SK-N-SH (cell line): Measurements from ENCODE around the gene ZFHX3. TPM values are rescaled to one million over a fixed set of nuclear protein-coding genes. Genes with fewer than 3 reads are reported as not detected.

Source experiments
- CTCF ChIA-PET: fragments of 300-600, 350-600 bp; formaldehyde crosslinking; extraction: SDS; loops from one replicate; lab custom pipeline; 2021; lab: Yijun Ruan, JAX
- POLR2A ChIA-PET: fragments of 350-600 bp; sonication (Branson Sonifier 250); formaldehyde crosslinking; extraction: SDS; loops from one replicate; lab custom pipeline; 2020; ENCODE audit warnings: antibody characterized with exemption, inconsistent platforms; lab: Yijun Ruan, JAX
- DNase-seq: peaks from one replicate; pipeline ENCODE4 v3.0.0; 2012
- H2AFZ ChIP-seq: fragments of 200-600 bp; sonication (generic); 2 replicates; pipeline ENCODE4 v1.8.1; 2016; ENCODE audit warnings: antibody characterized with exemption, mild to moderate bottlenecking, low read depth
- H3F3A ChIP-seq: fragments of 200-600 bp; sonication (generic); replicated peaks from 2 replicates; pipeline ENCODE3; 2016; ENCODE audit warnings: antibody characterized with exemption, mild to moderate bottlenecking; ENCODE audit not compliant: insufficient read depth
- H3K27ac ChIP-seq, 2 experiments: fragments of 200-500 bp in 1 of 2; fragments of 200-600 bp in 1 of 2; sonication (Bioruptor generic) in 1 of 2; sonication (generic), shearing (Covaris generic) in 1 of 2; 2 replicates each; pipeline versions ENCODE4 v1.5.1 to v1.6.1; 2014 to 2016; ENCODE audit warnings: low read depth in 2 of 2, inconsistent platforms in 1 of 2, low read length in 1 of 2, mild to moderate bottlenecking in 1 of 2, mixed read lengths in 1 of 2
- H3K27me3 ChIP-seq: fragments of 200-600 bp; sonication (generic), shearing (Covaris generic); 2 replicates; pipeline ENCODE4 v1.6.1; 2016; ENCODE audit warnings: mixed run types; ENCODE audit not compliant: insufficient read depth
- H3K36me3 ChIP-seq, 2 experiments: fragments of 200-500 bp in 1 of 2; fragments of 200-600 bp in 1 of 2; sonication (Bioruptor generic) in 1 of 2; sonication (generic) in 1 of 2; replicated peaks in 1 of 2; 2 replicates each; pipeline versions ENCODE3 to v1.5.1; 2014 to 2016; ENCODE audit warnings: low read length in 1 of 2, mild to moderate bottlenecking in 1 of 2; ENCODE audit not compliant: insufficient read depth in 2 of 2, control insufficient read depth in 1 of 2
- H3K4me1 ChIP-seq, 2 experiments: fragments of 200-500 bp in 1 of 2; fragments of 200-600 bp in 1 of 2; sonication (Bioruptor generic) in 1 of 2; sonication (generic), shearing (Covaris generic) in 1 of 2; 2 replicates each; pipeline versions ENCODE4 v1.5.1 to v1.6.1; 2014 to 2016; ENCODE audit warnings: low read depth in 1 of 2, low read length in 1 of 2, mixed run types in 1 of 2; ENCODE audit not compliant: insufficient read depth in 2 of 2, control insufficient read depth in 1 of 2
- H3K4me2 ChIP-seq: fragments of 200-600 bp; sonication (generic), shearing (Covaris generic); 2 replicates; pipeline ENCODE4 v1.6.1; 2017; ENCODE audit warnings: mixed run types
- H3K4me3 ChIP-seq, 2 experiments: fragments of 200-500 bp in 1 of 2; fragments of 200-600 bp in 1 of 2; sonication (Bioruptor generic) in 1 of 2; sonication (generic), shearing (Covaris generic) in 1 of 2; 2 replicates each; pipeline versions ENCODE4 v1.5.1 to v1.8.1; 2014 to 2016; ENCODE audit warnings: low read depth in 2 of 2, inconsistent platforms in 1 of 2, low read length in 1 of 2, mild to moderate bottlenecking in 1 of 2, mixed read lengths in 1 of 2, moderate library complexity in 1 of 2
- H3K79me2 ChIP-seq: fragments of 200-600 bp; sonication (generic); 2 replicates; pipeline ENCODE4 v1.8.1; 2017; ENCODE audit warnings: mild to moderate bottlenecking; ENCODE audit not compliant: insufficient read depth
- H3K9ac ChIP-seq: fragments of 200-600 bp; sonication (generic); 2 replicates; pipeline ENCODE4 v1.6.1; 2017; ENCODE audit warnings: mixed run types
- H3K9me2 ChIP-seq: fragments of 200-600 bp; sonication (generic); 2 replicates; pipeline ENCODE4 v1.6.1; 2017; ENCODE audit warnings: mixed run types
- H3K9me3 ChIP-seq: fragments of 200-600 bp; sonication (generic); 2 replicates; pipeline ENCODE4 v1.6.1; 2017; ENCODE audit warnings: mixed run types, mild to moderate bottlenecking, moderate library complexity
- H4K20me1 ChIP-seq: fragments of 200-600 bp; sonication (generic); 2 replicates; pipeline ENCODE4 v1.6.1; 2017; ENCODE audit warnings: mild to moderate bottlenecking, mixed run types; ENCODE audit not compliant: insufficient read depth
- FOXM1 ChIP-seq: IDR thresholded peaks from 2 replicates; pipeline ENCODE4 v1.4.0; 2012; ENCODE audit warnings: low read depth, mild to moderate bottlenecking
- GABPA ChIP-seq: IDR thresholded peaks from 2 replicates; pipeline ENCODE4 v1.4.0; 2012; ENCODE audit warnings: low read depth, mild to moderate bottlenecking
- JUND ChIP-seq: IDR thresholded peaks from 2 replicates; pipeline ENCODE4 v1.4.0; 2012
- MEF2A ChIP-seq: IDR thresholded peaks from 2 replicates; pipeline ENCODE4 v1.4.0; 2012; ENCODE audit warnings: low read depth, borderline replicate concordance
- MXI1 ChIP-seq: IDR thresholded peaks from 2 replicates; pipeline ENCODE4 v1.6.1; 2012; ENCODE audit warnings: mild to moderate bottlenecking, low read depth, low read length, improper control_type of control experiment
- NFIC ChIP-seq: IDR thresholded peaks from 2 replicates; pipeline ENCODE4 v1.4.0; 2012; ENCODE audit warnings: borderline replicate concordance
- POLR2AphosphoS5 ChIP-seq: IDR thresholded peaks from 2 replicates; pipeline ENCODE4 v1.6.1; 2012; ENCODE audit warnings: low read depth, low read length
- RFX5 ChIP-seq: IDR thresholded peaks from 2 replicates; pipeline ENCODE4 v1.6.1; 2012; ENCODE audit warnings: mild to moderate bottlenecking, improper control_type of control experiment, low read length
- RXRA ChIP-seq: IDR thresholded peaks from 2 replicates; pipeline ENCODE4 v1.4.0; 2012; ENCODE audit warnings: low read depth, mild to moderate bottlenecking, borderline replicate concordance
- SMC3 ChIP-seq: IDR thresholded peaks from 2 replicates; pipeline ENCODE4 v1.6.1; 2012; ENCODE audit warnings: low read depth, low read length, improper control_type of control experiment
- TCF12 ChIP-seq: IDR thresholded peaks from 2 replicates; pipeline ENCODE4 v1.4.0; 2012
- WGBS: methylation state at CpG from one replicate; pipeline ENCODE4 v1.1.6; 2017; ENCODE audit warnings: low lambda C conversion rate; 5-methylcytosine and 5-hydroxymethylcytosine counted together
- polyA plus RNA-seq, 3 experiments: library from polyadenylated mRNA; depleted of rRNA; stranded (reverse); fragments of >200 nt; gene quantifications; 2 replicates each; pipeline ENCODE4 v1.2.3, GENCODE V29; 2012
- TF ChIP-seq, protein P1 (sequence below): IDR thresholded peaks from 2 replicates; pipeline ENCODE4 v1.4.0; 2012; ENCODE audit warnings: low read depth
- TF ChIP-seq, protein P2 (sequence below): fragments of 200-600 bp; sonication (generic); IDR thresholded peaks from 2 replicates; pipeline ENCODE4 v1.6.1; 2017; ENCODE audit warnings: antibody characterized with exemption, mild to moderate bottlenecking, moderate library complexity
- TF ChIP-seq, protein P3 (sequence below): IDR thresholded peaks from 2 replicates; pipeline ENCODE4; 2012
- TF ChIP-seq, protein P4 (sequence below): IDR thresholded peaks from 2 replicates; pipeline ENCODE4 v1.6.1; 2012; ENCODE audit warnings: mild to moderate bottlenecking, low read depth, low read length, moderate library complexity

ZFHX3 gene
- polyA plus RNA-seq, 1 of the 3 experiments (the other 2 are of a cell fraction): 2.0 TPM

DNA sequence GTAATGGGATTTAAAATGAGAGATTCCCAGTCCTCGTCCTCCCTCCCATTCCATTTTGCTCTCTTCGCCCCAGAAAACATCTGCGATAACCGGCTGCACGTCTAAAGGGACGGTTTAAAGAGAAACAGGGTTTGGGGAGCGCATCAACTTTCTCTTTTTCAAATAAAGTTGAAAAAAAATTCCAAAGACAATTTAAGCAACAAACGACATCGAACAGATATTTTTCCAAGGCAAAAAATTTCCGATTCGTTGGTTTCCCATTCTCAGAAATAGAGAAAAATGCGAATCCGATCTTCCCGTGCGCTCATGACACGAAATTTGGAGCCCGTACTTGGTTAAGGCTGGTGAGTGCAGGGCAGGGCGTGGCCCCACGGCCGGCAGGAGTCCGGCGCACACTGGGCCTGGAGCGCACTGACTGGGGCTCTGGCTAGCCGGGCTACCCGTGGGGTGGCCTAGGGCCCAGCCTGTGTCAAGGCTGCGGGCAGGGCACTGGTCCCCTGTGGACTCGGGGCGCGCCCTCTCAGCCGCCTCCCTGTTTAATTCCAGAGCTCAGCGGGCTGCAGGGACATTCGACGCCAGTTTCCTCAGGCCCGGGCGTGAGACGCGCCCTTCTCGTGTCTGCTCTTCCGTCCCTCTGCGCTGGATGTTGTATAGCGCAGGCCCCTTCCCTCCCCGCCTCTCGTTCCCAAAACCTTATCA is 17.9 kb upstream of the ZFHX3 start:
- H3K27me3 ChIP-seq: no peaks in the 10 kb centered on the region
- no peak overlapping the region for H3K4me3 ChIP-seq
- H3F3A ChIP-seq: peaks cover 31% of the 10 kb centered on the region
- ChIA-PET CTCF (no interaction called here), POLR2A (no interaction called here)
- no peak overlapping the region for H2AFZ ChIP-seq
- H3K27ac ChIP-seq: no peak overlapping the region
- H3K4me2 ChIP-seq: no peak overlapping the region
- H3K36me3 ChIP-seq: no peaks in the 10 kb centered on the region
- peaks cover 24 to 29% of the 10 kb centered on the region in 2 experiments for H3K4me1 ChIP-seq
- H3K79me2 ChIP-seq: peaks cover 16% of the 10 kb centered on the region
- H3K9ac ChIP-seq: no peak overlapping the region
- DNase-seq: no peak
- 96% methylated on average over 37 of the region's 43 CpGs for WGBS
- H3K9me2 ChIP-seq: no peaks in the 10 kb centered on the region
- H4K20me1 ChIP-seq: no peaks in the 10 kb centered on the region
- H3K9me3 ChIP-seq: no peaks in the 10 kb centered on the region
- no peak for TF ChIP-seq MXI1
- TF ChIP-seq, protein P1, sequence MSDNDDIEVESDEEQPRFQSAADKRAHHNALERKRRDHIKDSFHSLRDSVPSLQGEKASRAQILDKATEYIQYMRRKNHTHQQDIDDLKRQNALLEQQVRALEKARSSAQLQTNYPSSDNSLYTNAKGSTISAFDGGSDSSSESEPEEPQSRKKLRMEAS: no peak
- no peak for TF ChIP-seq MEF2A
- TF ChIP-seq NFIC: no peak
- no peak for TF ChIP-seq FOXM1
- no peak for TF ChIP-seq SMC3
- TF ChIP-seq TCF12: no peak
- TF ChIP-seq, protein P2, sequence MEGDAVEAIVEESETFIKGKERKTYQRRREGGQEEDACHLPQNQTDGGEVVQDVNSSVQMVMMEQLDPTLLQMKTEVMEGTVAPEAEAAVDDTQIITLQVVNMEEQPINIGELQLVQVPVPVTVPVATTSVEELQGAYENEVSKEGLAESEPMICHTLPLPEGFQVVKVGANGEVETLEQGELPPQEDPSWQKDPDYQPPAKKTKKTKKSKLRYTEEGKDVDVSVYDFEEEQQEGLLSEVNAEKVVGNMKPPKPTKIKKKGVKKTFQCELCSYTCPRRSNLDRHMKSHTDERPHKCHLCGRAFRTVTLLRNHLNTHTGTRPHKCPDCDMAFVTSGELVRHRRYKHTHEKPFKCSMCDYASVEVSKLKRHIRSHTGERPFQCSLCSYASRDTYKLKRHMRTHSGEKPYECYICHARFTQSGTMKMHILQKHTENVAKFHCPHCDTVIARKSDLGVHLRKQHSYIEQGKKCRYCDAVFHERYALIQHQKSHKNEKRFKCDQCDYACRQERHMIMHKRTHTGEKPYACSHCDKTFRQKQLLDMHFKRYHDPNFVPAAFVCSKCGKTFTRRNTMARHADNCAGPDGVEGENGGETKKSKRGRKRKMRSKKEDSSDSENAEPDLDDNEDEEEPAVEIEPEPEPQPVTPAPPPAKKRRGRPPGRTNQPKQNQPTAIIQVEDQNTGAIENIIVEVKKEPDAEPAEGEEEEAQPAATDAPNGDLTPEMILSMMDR: no peak
- TF ChIP-seq RXRA: no peak
- TF ChIP-seq, protein P3, sequence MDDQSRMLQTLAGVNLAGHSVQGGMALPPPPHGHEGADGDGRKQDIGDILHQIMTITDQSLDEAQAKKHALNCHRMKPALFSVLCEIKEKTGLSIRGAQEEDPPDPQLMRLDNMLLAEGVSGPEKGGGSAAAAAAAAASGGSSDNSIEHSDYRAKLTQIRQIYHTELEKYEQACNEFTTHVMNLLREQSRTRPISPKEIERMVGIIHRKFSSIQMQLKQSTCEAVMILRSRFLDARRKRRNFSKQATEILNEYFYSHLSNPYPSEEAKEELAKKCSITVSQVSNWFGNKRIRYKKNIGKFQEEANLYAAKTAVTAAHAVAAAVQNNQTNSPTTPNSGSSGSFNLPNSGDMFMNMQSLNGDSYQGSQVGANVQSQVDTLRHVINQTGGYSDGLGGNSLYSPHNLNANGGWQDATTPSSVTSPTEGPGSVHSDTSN: no peak
- no peak for TF ChIP-seq RFX5

DNA sequence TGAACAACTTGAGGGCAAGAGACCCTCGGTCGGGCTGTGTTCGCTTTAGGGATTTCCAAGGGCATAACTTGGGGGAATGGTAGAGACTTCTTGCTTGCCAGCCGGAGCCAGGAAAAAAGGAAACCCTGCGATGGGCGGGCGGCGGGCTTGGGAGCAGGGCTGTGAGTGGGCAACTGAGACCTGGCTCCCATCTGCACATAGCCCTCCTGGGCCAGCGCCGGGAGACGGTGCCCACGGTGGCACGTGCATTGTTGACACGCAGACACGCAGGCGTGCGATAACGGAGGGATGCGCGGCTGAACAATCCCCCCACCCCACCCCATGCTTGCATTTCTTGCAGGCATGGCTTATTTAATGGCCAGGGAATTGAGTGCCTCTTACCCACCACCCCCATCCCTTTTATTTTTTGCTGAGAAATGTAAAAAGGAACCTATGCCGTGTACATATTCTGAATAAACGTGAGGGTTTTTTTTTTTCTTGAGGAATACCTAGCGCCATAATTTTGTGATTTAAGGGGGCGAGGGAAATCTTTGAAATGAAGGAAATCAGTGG is 17.1 kb upstream of the ZFHX3 start:
- Histone ChIP-seq H3K4me1 (peaks cover 24 to 25% of the 10 kb centered on the region in 2 experiments), H3K9me3 (no peaks in the 10 kb centered on the region), H3K27me3 (no peaks in the 10 kb centered on the region), H3K36me3 (no peaks in the 10 kb centered on the region), H2AFZ (no peak overlapping the region), H4K20me1 (no peaks in the 10 kb centered on the region), H3K9me2 (no peaks in the 10 kb centered on the region), H3K27ac (no peak overlapping the region), H3K4me2 (no peak overlapping the region), H3K9ac (no peak overlapping the region), H3F3A (peaks cover 28% of the 10 kb centered on the region), H3K4me3 (no peak overlapping the region), H3K79me2 (peaks cover 23% of the 10 kb centered on the region)
- ChIA-PET CTCF (no interaction called here), POLR2A (no interaction called here)
- DNase-seq: no peak
- TF ChIP-seq, protein P3: no peak
- TF ChIP-seq GABPA: no peak
- no peak for TF ChIP-seq SMC3
- TF ChIP-seq, protein P4, sequence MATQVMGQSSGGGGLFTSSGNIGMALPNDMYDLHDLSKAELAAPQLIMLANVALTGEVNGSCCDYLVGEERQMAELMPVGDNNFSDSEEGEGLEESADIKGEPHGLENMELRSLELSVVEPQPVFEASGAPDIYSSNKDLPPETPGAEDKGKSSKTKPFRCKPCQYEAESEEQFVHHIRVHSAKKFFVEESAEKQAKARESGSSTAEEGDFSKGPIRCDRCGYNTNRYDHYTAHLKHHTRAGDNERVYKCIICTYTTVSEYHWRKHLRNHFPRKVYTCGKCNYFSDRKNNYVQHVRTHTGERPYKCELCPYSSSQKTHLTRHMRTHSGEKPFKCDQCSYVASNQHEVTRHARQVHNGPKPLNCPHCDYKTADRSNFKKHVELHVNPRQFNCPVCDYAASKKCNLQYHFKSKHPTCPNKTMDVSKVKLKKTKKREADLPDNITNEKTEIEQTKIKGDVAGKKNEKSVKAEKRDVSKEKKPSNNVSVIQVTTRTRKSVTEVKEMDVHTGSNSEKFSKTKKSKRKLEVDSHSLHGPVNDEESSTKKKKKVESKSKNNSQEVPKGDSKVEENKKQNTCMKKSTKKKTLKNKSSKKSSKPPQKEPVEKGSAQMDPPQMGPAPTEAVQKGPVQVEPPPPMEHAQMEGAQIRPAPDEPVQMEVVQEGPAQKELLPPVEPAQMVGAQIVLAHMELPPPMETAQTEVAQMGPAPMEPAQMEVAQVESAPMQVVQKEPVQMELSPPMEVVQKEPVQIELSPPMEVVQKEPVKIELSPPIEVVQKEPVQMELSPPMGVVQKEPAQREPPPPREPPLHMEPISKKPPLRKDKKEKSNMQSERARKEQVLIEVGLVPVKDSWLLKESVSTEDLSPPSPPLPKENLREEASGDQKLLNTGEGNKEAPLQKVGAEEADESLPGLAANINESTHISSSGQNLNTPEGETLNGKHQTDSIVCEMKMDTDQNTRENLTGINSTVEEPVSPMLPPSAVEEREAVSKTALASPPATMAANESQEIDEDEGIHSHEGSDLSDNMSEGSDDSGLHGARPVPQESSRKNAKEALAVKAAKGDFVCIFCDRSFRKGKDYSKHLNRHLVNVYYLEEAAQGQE: no peak
- TF ChIP-seq RFX5: no peak
- TF ChIP-seq JUND: no peak
- no peak for TF ChIP-seq MXI1
- no peak for TF ChIP-seq POLR2AphosphoS5
- WGBS: 98% methylated on average over 24 of the region's 24 CpGs
